Activated CD4-positive, alpha-beta T cell treated with anti-CD3 and anti-CD28 coated beads, Interleukin-2, amount 10 ng/mL, durations not matched to agents 24 days and 14 days (primary cell): ENCODE measurements around the gene ZBTB5. TPM values are rescaled to one million over a fixed set of nuclear protein-coding genes. Genes with fewer than 3 reads are reported as not detected.
"Not testable (repeated sequence)": the region's sequence is repeated elsewhere in the genome, so short reads cannot be mapped to it uniquely, and the experiment has no call there.

ENCODE experiments used
- DNase-seq: peaks from one replicate; pipeline ENCODE4 v3.0.0; 2022
- H3K27ac Mint-ChIP-seq: one replicate; pipeline ENCODE4 v1.8.0; 2022; ENCODE audit warnings: mild to moderate bottlenecking, mixed read lengths
- H3K27me3 Mint-ChIP-seq: one replicate; pipeline ENCODE4 v1.8.0; 2022; ENCODE audit warnings: mixed read lengths
- H3K36me3 Mint-ChIP-seq: one replicate; pipeline ENCODE4 v1.8.0; 2022; ENCODE audit warnings: low read depth, mild to moderate bottlenecking, mixed read lengths
- H3K4me1 Mint-ChIP-seq: one replicate; pipeline ENCODE4 v1.8.0; 2021; ENCODE audit warnings: mixed read lengths
- H3K4me3 Mint-ChIP-seq: one replicate; pipeline ENCODE4 v1.8.0; 2022; ENCODE audit warnings: mild to moderate bottlenecking, moderate library complexity, mixed read lengths
- H3K9me3 Mint-ChIP-seq: one replicate; pipeline ENCODE4 v1.8.0; 2021; ENCODE audit warnings: mixed read lengths
- intact Hi-C: fragments of 100-400 bp; cut with micrococcal nuclease; formaldehyde crosslinking; loops from one replicate; pipeline ENCODE4 v1.15.1; 2023
- total RNA-seq: library from RNA; stranded (reverse); gene quantifications from 2 replicates; pipeline ENCODE4 v1.2.3, GENCODE V29; 2022

ZBTB5 gene, protein sequence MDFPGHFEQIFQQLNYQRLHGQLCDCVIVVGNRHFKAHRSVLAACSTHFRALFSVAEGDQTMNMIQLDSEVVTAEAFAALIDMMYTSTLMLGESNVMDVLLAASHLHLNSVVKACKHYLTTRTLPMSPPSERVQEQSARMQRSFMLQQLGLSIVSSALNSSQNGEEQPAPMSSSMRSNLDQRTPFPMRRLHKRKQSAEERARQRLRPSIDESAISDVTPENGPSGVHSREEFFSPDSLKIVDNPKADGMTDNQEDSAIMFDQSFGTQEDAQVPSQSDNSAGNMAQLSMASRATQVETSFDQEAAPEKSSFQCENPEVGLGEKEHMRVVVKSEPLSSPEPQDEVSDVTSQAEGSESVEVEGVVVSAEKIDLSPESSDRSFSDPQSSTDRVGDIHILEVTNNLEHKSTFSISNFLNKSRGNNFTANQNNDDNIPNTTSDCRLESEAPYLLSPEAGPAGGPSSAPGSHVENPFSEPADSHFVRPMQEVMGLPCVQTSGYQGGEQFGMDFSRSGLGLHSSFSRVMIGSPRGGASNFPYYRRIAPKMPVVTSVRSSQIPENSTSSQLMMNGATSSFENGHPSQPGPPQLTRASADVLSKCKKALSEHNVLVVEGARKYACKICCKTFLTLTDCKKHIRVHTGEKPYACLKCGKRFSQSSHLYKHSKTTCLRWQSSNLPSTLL
- 9.2 and 9.5 TPM in 2 replicates for total RNA-seq

DNA sequence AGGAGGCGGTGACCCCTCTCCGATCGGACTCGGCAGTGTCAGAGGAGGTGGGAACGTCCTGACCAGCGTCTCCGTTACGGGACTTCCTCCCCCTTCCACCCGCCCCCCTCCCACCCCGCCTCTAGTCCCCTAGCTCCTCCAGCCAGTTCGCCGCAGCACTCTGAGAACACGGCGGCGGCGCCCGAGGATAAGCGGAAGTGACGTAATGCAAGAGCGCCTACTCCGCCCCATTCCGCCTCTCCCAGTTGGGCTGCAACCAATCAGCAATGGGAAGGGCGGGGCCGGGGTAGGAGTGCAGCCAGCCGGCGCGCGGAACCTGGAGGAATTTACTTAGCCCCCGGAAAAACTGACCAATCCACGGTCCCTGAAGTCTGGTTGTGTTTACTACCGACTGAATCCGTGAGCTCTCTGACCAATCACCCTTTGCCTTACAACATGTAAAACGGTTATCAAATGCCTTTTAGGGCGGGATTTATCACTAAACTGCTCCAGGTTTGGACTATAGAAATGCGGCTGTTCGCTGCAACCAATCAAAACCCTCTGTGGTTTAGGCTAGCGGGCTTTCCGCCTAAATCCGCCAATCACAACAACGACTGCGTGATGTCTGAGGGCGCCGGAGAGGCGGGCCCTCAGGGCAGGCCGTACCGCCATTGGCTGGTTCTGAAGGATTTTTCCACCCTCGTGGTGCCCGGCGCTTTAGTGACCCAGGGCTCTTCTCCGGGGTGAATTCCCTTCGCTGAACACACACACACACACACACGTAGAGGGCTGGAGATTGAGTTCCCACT, at the start of gene ZBTB5:
Gene ZBTB5, minus strand, starts transcription at position 202 of the 788 bp plus-strand sequence. CDS start 22,899 bp downstream, outside the sequence.
- peak within 1 kb of the TSS; percentile 98 for H3K27ac Mint-ChIP-seq
- H3K4me3 Mint-ChIP-seq = peak within 1 kb of the TSS; percentile 99
- intact Hi-C loops = loop anchor here (1.0 to 2.0 kb wide), 9 partner anchors 20 to 439 kb away; partner anchors contain the start of genes DCAF10, GRHPR, POLR1E and SLC25A51
- H3K27me3 Mint-ChIP-seq = no peaks in the 10 kb centered on the region
- DNase-seq = peak; percentile 99
- no peaks in the 10 kb centered on the region for H3K9me3 Mint-ChIP-seq
- H3K4me1 Mint-ChIP-seq = peaks cover 35% of the 10 kb centered on the region
- peaks cover 10% of the 10 kb centered on the region for H3K36me3 Mint-ChIP-seq

DNA sequence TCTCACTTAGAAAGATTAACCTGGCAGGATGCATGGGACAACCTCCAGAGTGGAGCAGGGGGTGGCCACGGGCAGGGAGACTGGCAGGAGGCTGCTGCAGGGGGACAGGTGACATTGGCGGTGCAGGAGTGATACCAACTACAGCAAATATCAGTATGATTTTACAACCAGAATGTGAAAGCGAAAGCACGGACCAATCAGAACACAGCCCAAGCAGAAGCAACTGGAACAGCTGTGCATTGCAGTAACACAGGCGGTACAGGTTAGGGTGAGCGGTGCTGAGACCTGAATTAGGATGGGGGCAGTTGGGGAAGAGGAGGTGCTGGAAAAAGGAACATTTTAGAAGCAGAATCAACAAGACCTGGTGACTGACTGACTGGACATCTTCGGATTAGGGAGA, 49.7 kb upstream of the ZBTB5 start:
- Mint-ChIP-seq H3K27me3 (no peaks in the 10 kb centered on the region), H3K4me3 (no peak overlapping the region), H3K9me3 (no peaks in the 10 kb centered on the region), H3K36me3 (no peaks in the 10 kb centered on the region), H3K27ac (no peak overlapping the region), H3K4me1 (peaks cover 4% of the 10 kb centered on the region)
- no peak for DNase-seq
- intact Hi-C loops = no loop called here

DNA sequence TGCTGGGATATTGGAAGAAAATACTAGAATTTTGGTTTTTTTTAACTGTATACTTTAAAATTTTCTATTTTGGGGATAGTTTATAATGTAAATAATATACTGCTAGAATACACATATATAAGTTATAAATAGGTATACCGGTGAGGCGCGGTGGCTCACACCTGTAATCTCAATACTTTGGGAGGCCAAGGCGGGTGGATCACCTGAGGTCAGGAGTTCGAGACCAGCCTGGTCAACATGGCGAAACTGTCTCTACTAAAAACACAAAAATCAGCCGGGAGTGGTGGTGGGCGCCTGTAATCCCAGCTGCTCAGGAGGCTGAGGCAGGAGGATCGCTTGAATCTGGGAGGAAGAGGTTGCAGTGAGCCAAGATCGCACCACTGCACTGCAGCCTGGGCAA, 49.2 kb upstream of the ZBTB5 start:
- H3K9me3 Mint-ChIP-seq, DNase-seq, H3K4me3 Mint-ChIP-seq, H3K27me3 Mint-ChIP-seq, H3K36me3 Mint-ChIP-seq, H3K4me1 Mint-ChIP-seq, intact Hi-C loops, H3K27ac Mint-ChIP-seq: not testable (repeated sequence)

DNA sequence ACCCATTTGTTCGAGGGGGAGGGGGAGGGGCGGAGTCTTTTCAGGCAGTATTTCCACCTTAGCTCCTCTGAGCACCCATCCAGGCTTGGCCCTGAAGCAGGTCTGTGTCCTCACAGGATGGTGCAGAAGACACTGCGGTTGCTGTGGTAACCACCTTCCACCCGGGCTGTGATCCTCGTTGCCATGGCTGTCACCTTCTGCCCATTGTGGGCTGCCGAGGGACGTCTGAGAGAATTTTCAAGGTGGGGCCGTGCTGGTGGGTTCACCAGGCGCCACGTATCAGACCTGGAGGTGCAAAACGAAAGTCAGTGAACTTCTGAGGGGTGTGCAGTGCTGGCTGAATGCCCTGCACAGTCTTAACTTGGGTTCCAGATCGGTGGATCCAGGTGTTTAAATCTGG, 47.2 kb upstream of the ZBTB5 start:
- Mint-ChIP-seq H3K9me3 (no peaks in the 10 kb centered on the region), H3K27me3 (no peaks in the 10 kb centered on the region), H3K36me3 (peaks cover 4% of the 10 kb centered on the region), H3K27ac (no peak overlapping the region), H3K4me1 (peaks cover 4% of the 10 kb centered on the region), H3K4me3 (no peak overlapping the region)
- DNase-seq = no peak
- intact Hi-C loops = no loop called here

DNA sequence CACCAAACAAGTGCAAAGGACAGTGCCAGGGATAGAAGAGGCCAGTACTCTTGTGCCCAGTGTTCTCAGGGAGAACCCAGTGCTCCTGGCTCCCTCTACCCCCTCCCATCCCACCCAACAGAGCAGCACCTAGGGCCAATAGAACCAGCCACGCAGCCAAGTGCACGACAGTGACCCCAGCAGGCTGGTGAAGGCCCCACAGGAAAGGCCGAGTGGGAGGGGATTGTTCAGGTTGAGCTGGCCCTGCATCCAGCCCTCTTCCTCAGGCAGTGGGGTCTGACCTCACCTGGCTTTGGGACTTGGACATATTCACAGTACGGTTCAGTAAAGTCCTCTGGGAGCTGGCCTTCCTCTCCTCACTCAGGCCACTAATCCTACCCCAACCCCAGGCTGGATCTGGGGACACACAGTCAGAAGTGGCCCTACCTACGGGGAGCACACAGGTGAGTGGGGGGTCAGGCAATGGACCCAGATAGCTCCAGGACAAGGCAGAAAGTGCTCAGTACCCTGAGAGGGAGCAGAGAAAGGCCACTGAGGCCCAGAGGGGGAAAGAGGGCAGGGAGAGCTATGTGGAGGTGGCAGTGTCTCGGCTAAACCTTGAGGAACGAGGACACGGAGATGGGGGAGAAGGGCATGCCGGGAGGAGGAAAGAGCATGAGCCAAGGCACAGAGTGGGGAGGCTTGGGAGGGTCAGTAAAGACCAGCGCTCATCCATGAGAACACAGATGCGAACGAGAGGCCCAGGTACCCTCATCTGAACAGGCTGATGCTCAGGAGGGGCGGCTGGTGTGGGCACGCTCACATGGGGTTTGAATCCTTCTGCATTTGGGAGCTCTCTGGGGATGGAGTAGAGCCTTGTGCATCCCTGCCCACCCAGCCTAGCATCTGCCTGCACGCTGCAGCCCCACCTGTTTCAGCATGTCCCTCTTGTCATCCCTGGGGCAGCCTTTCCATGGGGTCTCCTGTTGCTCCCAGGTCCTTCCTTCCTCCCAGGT, 46.1 kb upstream of the ZBTB5 start:
- Mint-ChIP-seq H3K27ac (no peak overlapping the region), H3K9me3 (no peaks in the 10 kb centered on the region), H3K4me1 (peaks cover 4% of the 10 kb centered on the region), H3K27me3 (no peaks in the 10 kb centered on the region), H3K36me3 (peaks cover 12% of the 10 kb centered on the region), H3K4me3 (no peak overlapping the region)
- intact Hi-C loops = no loop called here
- no peak for DNase-seq

DNA sequence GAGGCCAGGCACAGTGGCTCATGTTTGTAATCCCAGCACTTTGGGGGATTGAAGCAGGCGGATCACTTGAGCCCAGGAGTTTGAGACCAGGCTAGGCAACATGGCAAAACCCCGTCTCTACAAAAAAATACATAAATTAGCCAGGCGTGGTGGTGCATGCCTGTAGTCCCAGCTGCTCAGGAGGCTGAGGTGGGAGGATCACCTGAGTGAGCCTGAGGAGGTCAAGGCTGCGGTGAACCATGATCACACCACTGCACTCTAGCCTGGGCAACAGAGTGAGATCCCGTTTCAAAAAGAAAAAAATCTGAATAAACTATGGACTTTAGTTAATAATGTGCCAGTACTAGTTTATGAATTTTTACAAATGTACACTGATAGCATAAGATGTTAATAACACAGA, 44.8 kb upstream of the ZBTB5 start:
- peaks cover 16% of the 10 kb centered on the region for H3K36me3 Mint-ChIP-seq
- H3K27ac Mint-ChIP-seq, H3K4me3 Mint-ChIP-seq, H3K9me3 Mint-ChIP-seq, H3K4me1 Mint-ChIP-seq, DNase-seq, intact Hi-C loops, H3K27me3 Mint-ChIP-seq: not testable (repeated sequence)

DNA sequence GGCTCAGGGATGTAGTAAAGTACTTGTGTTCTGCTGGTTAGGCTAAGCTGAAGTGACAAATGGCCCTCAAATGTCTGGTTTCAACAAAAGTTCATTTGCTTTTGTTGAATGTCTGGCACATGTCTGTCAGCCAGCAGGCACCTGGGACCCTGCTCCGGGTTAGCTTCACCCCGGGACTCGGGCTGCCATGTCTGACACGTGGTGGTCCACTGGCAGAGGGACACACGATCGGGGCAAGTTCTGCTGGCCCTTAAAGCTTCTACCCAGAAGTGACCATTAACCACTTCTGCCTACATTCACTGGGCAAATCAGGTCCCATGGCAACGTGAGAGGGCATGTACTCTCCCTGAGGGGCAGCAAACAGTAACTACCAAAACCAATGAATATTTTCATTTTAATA, 44.3 kb upstream of the ZBTB5 start:
- intact Hi-C loops = no loop called here
- Mint-ChIP-seq H3K4me3 (no peak overlapping the region), H3K4me1 (peaks cover 2% of the 10 kb centered on the region), H3K9me3 (no peaks in the 10 kb centered on the region), H3K27ac (no peak overlapping the region), H3K27me3 (no peaks in the 10 kb centered on the region), H3K36me3 (peaks cover 19% of the 10 kb centered on the region)
- no peak for DNase-seq

DNA sequence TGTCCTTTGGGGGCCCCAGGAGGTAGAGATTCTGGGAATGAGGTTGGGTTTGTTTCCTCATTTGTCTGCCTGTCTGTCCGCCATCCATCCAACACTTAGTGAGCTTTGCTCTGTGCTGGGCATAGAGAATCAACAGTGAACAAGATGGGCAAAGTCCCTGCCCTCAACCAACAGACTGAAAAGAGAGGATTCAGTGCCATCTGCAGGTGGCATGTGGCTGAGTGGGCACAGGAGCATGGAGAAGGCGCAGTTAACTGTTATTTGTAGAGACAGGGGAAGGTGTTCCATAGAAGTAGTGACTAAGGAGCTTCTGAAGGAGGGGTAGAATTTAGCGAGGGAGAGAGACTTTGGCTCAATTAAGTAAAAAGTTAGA, 43.6 kb upstream of the ZBTB5 start:
- no peak overlapping the region for H3K4me3 Mint-ChIP-seq
- peaks cover 5% of the 10 kb centered on the region for H3K4me1 Mint-ChIP-seq
- H3K27me3 Mint-ChIP-seq = no peaks in the 10 kb centered on the region
- H3K27ac Mint-ChIP-seq = no peak overlapping the region
- H3K9me3 Mint-ChIP-seq = no peaks in the 10 kb centered on the region
- DNase-seq = no peak
- intact Hi-C loops = no loop called here
- H3K36me3 Mint-ChIP-seq = peaks cover 22% of the 10 kb centered on the region

DNA sequence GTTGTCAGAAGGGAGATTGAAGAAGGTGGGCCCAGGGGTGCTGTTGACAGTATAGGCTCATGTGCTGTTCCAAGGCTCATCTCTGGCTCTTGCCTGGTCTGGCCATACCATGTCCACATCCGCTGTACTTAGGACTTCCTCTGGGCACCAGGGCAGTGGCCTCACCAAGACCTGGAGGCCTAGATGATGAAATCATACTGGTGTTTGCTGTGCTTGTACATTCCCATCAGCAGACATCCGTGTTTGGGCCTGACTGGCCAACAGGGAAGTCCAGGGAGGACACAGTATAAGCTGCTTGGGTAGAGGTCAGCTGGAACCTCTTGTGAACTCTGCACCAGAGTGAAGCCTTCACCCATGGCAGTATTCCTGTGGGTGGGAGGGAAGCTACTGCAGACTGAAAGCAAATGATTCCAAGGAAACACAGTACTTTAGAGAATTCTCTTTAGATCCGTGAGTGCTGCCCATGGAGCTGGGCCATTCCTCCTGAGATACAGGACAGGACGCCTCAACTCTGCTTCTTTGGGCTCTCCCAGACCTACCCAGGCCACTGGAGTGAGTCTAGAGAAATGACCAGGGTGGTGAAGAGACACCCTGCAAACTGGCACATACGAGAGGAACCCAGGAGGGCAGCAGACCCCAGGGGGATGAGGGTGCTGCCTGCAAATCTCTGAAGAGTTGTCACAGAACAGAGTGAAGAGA, 43.0 kb upstream of the ZBTB5 start:
- intact Hi-C loops = no loop called here
- no peak for DNase-seq
- no peak overlapping the region for H3K4me3 Mint-ChIP-seq
- H3K4me1 Mint-ChIP-seq = peaks cover 8% of the 10 kb centered on the region
- H3K27ac Mint-ChIP-seq = no peak overlapping the region
- H3K36me3 Mint-ChIP-seq = peaks cover 28% of the 10 kb centered on the region
- no peaks in the 10 kb centered on the region for H3K27me3 Mint-ChIP-seq
- H3K9me3 Mint-ChIP-seq = no peaks in the 10 kb centered on the region

DNA sequence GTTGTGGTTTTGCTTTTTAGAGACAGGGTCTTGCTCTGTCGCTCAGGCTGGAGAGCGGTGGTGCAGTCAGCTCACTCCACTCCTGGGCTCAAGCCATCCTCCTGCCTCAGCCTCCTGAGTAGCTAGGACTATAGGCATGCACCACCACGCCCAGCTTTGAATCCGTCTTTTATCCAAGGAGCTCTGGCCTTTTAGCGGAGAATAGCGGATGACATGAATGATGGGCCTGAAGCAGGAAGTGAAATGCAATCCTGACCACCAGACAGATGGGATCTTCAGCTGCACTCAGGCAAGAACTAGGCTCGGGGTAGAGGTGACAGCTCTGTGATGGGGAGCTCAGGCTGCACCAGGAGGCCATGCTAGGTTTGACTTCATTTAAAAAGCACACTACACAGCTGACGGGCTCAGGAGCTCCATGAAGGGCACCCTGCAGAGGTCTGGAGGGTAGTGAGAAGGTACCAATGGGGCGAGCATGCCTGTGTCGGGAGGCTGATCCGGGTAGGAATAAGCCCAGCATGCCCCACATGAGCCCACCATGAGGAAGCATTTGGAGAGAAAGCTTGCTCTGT, 42.4 kb upstream of the ZBTB5 start:
- Mint-ChIP-seq H3K27ac (no peak overlapping the region), H3K36me3 (peaks cover 34% of the 10 kb centered on the region), H3K9me3 (no peaks in the 10 kb centered on the region), H3K4me3 (no peak overlapping the region), H3K4me1 (peaks cover 12% of the 10 kb centered on the region), H3K27me3 (no peaks in the 10 kb centered on the region)
- intact Hi-C loops = no loop called here
- DNase-seq = no peak

DNA sequence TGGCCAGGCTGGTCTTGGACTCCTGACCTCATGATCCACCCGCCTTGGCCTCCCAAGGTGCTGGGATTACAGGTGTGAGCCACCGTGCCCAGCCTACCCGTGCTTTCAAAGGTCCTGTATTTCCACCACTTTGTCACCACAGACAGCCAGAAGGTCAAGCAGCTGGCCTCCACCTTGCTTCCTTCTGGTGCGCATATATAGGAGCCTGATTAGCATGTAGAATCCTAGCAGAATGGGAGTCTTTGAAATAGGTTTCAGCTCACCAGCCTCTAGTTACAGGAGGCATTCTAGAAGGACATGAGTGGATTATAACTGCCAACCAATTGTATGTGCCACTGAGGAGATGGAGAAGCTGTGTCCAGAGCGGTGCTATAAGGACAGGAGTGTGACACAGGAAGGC, 39.4 kb upstream of the ZBTB5 start:
- DNase-seq = no peak
- intact Hi-C loops = no loop called here
- Mint-ChIP-seq H3K27me3 (no peaks in the 10 kb centered on the region), H3K27ac (no peak overlapping the region), H3K36me3 (peaks cover 59% of the 10 kb centered on the region), H3K4me1 (peaks cover 13% of the 10 kb centered on the region), H3K9me3 (no peaks in the 10 kb centered on the region), H3K4me3 (no peak overlapping the region)

DNA sequence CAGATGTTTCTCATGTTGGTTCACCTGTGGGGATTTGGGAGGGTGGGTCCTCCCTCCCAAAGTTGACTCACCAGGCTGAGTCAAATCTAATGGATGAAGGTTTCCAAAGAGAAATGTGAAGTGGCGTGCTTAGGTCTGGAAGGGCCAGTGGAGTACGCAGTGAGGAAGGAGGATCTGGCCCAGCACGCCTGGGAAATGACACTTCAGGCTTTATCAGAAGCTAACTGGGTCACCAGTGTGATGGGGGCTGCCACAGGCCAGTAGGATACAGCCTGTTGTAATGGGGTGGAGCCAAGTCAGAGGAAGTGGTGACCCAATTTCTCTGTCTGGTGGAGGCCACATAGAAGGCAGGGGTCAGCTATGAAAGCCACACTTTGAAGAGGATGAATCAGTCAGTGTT, 38.5 kb upstream of the ZBTB5 start:
- no peaks in the 10 kb centered on the region for H3K9me3 Mint-ChIP-seq
- peak overlapping the region; percentile 13 for H3K27ac Mint-ChIP-seq
- intact Hi-C loops = no loop called here
- H3K27me3 Mint-ChIP-seq = no peaks in the 10 kb centered on the region
- H3K36me3 Mint-ChIP-seq = peaks cover 63% of the 10 kb centered on the region
- H3K4me3 Mint-ChIP-seq = no peak overlapping the region
- peaks cover 13% of the 10 kb centered on the region for H3K4me1 Mint-ChIP-seq
- no peak for DNase-seq
